K562 (cell line): ENCODE measurements around the gene CERS5. TPM values are rescaled to one million over a fixed set of nuclear protein-coding genes. Genes with fewer than 3 reads are reported as not detected.

Experiments
- ATAC-seq: fragments of 200-7000 bp; cut with Tn5 transposase; 3 replicates; pipeline ENCODE4 v1.9.1; 2020; ENCODE audit warnings: moderate library complexity
- Bru-seq: library from RNA; stranded (reverse); fragments of 400-500 nt; gene quantifications from one replicate; lab custom pipeline; 2021; lab: Mats Ljungman, UMichigan
- BruChase-seq, 2 experiments: library from RNA; stranded (reverse); fragments of 400-500 nt; gene quantifications; one replicate each; lab custom pipeline; 2021; lab: Mats Ljungman, UMichigan
- BruUV-seq: library from RNA; stranded (reverse); fragments of 400-500 nt; replicated peaks from 2 replicates; lab custom pipeline; 2021; lab: Mats Ljungman, UMichigan
- CTCF ChIA-PET: fragments of 300-600 bp; formaldehyde crosslinking; extraction: SDS; loops from one replicate; lab custom pipeline; 2021; ENCODE audit warnings: low intra/inter-chr PET ratio; lab: Yijun Ruan, JAX
- POLR2A ChIA-PET: fragments of 300-600, 350-650 bp; sonication (Branson Sonifier 250); formaldehyde crosslinking; extraction: SDS; loops from one replicate; lab custom pipeline; 2021; ENCODE audit warnings: antibody characterized with exemption, inconsistent platforms; lab: Yijun Ruan, JAX
- DNase-seq, 4 experiments: peaks; one replicate each; pipeline versions ENCODE4 v3.0.0 to v3.0.0-alpha.2; 2011 to 2018; ENCODE audit warnings: low spot score in 3 of 4, mixed read lengths in 3 of 4; ENCODE audit errors: extremely low read depth in 1 of 4
- FAIRE-seq: peaks from 2 replicates; lab custom pipeline; 2011; peaks lifted over from hg19 to GRCh38; lab: Jason Lieb, UNC
- H2AFZ ChIP-seq: 2 replicates; pipeline ENCODE4 v1.6.0; 2011; ENCODE audit warnings: low read depth, low read length, control low read depth, inconsistent platforms
- H3K27ac ChIP-seq: fragments of 200-600 bp; 3 replicates; pipeline ENCODE4 v1.8.0; 2011; ENCODE audit warnings: low read depth, mild to moderate bottlenecking, control low read depth, inconsistent platforms, low read length, moderate library complexity, mixed read lengths; ENCODE audit errors: extremely low read depth
- H3K27me3 ChIP-seq, 2 experiments: fragments of 300-600 bp in 1 of 2; 2 replicates in 1 of 2; 3 replicates in 1 of 2; pipeline versions ENCODE4 v1.6.0 to v1.8.0; 2011; ENCODE audit warnings: inconsistent platforms in 2 of 2, low read length in 2 of 2, mild to moderate bottlenecking in 1 of 2, mixed read lengths in 1 of 2, moderate library complexity in 1 of 2; ENCODE audit not compliant: control insufficient read depth in 2 of 2, insufficient read depth in 2 of 2
- H3K36me3 ChIP-seq: fragments of 300-600 bp; 3 replicates; pipeline ENCODE4 v1.8.0; 2011; ENCODE audit warnings: mild to moderate bottlenecking, low read length, inconsistent platforms; ENCODE audit not compliant: control insufficient read depth, insufficient read depth
- H3K4me1 ChIP-seq, 2 experiments: fragments of 200-600 bp in 1 of 2; replicated peaks in 1 of 2; 2 replicates in 1 of 2; 3 replicates in 1 of 2; pipeline versions ENCODE4 v1.5.1 to v1.8.0; 2011; ENCODE audit warnings: inconsistent platforms in 2 of 2, low read length in 2 of 2, mild to moderate bottlenecking in 1 of 2, mixed read lengths in 1 of 2, moderate library complexity in 1 of 2; ENCODE audit not compliant: control insufficient read depth in 2 of 2, insufficient read depth in 2 of 2
- H3K4me2 ChIP-seq: 2 replicates; pipeline ENCODE4 v1.6.1; 2011; ENCODE audit warnings: low read length, control low read depth, inconsistent platforms, mixed read lengths; ENCODE audit not compliant: insufficient read depth
- H3K4me3 ChIP-seq: fragments of 200-600 bp; sonication (generic), shearing (Covaris generic); 2 replicates; pipeline ENCODE4 v1.5.1; 2016; ENCODE audit warnings: control low read depth, inconsistent platforms
- H3K79me2 ChIP-seq: fragments of 200-600 bp; 3 replicates; pipeline ENCODE4 v1.8.0; 2011; ENCODE audit warnings: low read length, inconsistent platforms; ENCODE audit not compliant: control insufficient read depth, insufficient read depth
- H3K9ac ChIP-seq, 2 experiments: 2 replicates each; pipeline versions ENCODE4 v1.6.0 to v1.6.1; 2011; ENCODE audit warnings: low read depth in 2 of 2, low read length in 2 of 2, control low read depth in 1 of 2, inconsistent platforms in 1 of 2, mild to moderate bottlenecking in 1 of 2, mixed read lengths in 1 of 2; ENCODE audit not compliant: insufficient read depth in 1 of 2
- H3K9me1 ChIP-seq: one replicate; pipeline ENCODE4 v1.6.0; 2011; ENCODE audit warnings: inconsistent platforms, mild to moderate bottlenecking, low read length, moderate library complexity; ENCODE audit not compliant: control insufficient read depth, insufficient read depth
- H3K9me3 ChIP-seq: replicated peaks from 2 replicates; pipeline ENCODE4 v1.5.1; 2011; ENCODE audit warnings: low read depth, low read length, inconsistent platforms; ENCODE audit not compliant: control insufficient read depth, insufficient read depth
- H4K20me1 ChIP-seq: replicated peaks from 2 replicates; pipeline ENCODE4 v1.6.1; 2011; ENCODE audit warnings: low read length, inconsistent platforms, mixed read lengths; ENCODE audit not compliant: control insufficient read depth, insufficient read depth
- JUND ChIP-seq, 2 experiments: IDR thresholded peaks; 2 replicates in 1 of 2; 3 replicates in 1 of 2; pipeline ENCODE4 v1.6.1; 2011; ENCODE audit warnings: borderline replicate concordance in 2 of 2, low read depth in 2 of 2, low read length in 2 of 2, improper control_type of control experiment in 1 of 2, missing biosample characterization in 1 of 2, missing genetic modification characterization in 1 of 2, missing genetic modification reagents in 1 of 2
- UBTF ChIP-seq, 2 experiments: IDR thresholded peaks; 2 replicates each; pipeline ENCODE4 v1.6.1; 2012; ENCODE audit warnings: improper control_type of control experiment in 2 of 2, low read depth in 2 of 2, low read length in 2 of 2, borderline replicate concordance in 1 of 2
- WGBS: fragments of 100-300 bp; shearing (Covaris generic); methylation state at CpG from one replicate; pipeline ENCODE4 v1.1.6; 2016; ENCODE audit warnings: low coverage, mixed read lengths; ENCODE audit not compliant: insufficient coverage; ENCODE audit errors: missing lambda C conversion rate; 5-methylcytosine and 5-hydroxymethylcytosine counted together
- in situ Hi-C: fragments of 300-500 bp; cut with MboI; formaldehyde crosslinking; loops from 4 replicates; pipeline ENCODE4 v1.15.0; 2018; ENCODE audit warnings: inconsistent platforms, mixed read lengths
- intact Hi-C: fragments of 100-400 bp; cut with micrococcal nuclease; formaldehyde crosslinking; loops from 2 replicates; pipeline ENCODE4 v1.14.2; 2022
- long read RNA-seq, 3 experiments: library from polyadenylated mRNA in 2 of 3; library from RNA in 1 of 3; unstranded in 2 of 3; stranded (forward) in 1 of 3; transcript quantifications; one replicate each; pipeline ENCODE4 v2.0.0, GENCODE V29; 2019 to 2022
- polyA minus RNA-seq, 3 experiments: library from RNA; depleted of rRNA, polyadenylated mRNA; stranded (reverse); fragments of >200 nt; gene quantifications; 2 replicates each; pipeline ENCODE4 v1.2.3, GENCODE V29; 2011
- polyA plus RNA-seq, 8 experiments: library from polyadenylated mRNA; depleted of rRNA in 4 of 8; stranded (reverse) in 5 of 8; unstranded in 3 of 8; fragments of >200 nt; fragmentation: Nextera tagmentation in 2 of 8; fragmentation: Illumina TruSeq in 1 of 8; extraction: Ambion mirVana in 2 of 8; extraction: Trizol in 1 of 8; gene quantifications; 2 replicates each; pipeline versions ENCODE4 v1.2.1 to v1.2.3, GENCODE V29; 2011 to 2014; ENCODE audit warnings: inconsistent platforms in 1 of 8, missing spikeins in 1 of 8
- total RNA-seq, 7 experiments: library from RNA; depleted of rRNA in 6 of 7; stranded (reverse); fragments of >200 nt in 6 of 7; fragmentation: Illumina TruSeq in 2 of 7; extraction: Trizol in 2 of 7; gene quantifications; 2 replicates each; pipeline versions ENCODE4 v1.2.1 to v1.2.3, GENCODE V29; 2011 to 2021; ENCODE audit warnings: low replicate concordance in 1 of 7

The CERS5 gene
- total RNA-seq (2011; cell fraction: chromatin; rRNA removed; ENCODE audit: low replicate concordance): 179 and 195 TPM in 2 replicates
- total RNA-seq (2011; cell fraction: nucleolus; rRNA removed): 134 and 135 TPM in 2 replicates
- 198 and 302 TPM in 2 replicates for total RNA-seq (2011; cell fraction: nucleoplasm; rRNA removed)
- total RNA-seq (2014; rRNA removed): 14.4 and 19.3 TPM in 2 replicates
- 17.8 and 21.2 TPM in 2 replicates for total RNA-seq (2014; rRNA removed; fragmentation: Illumina TruSeq; extraction: Trizol)
- total RNA-seq (2015; rRNA removed; fragmentation: Illumina TruSeq; extraction: Trizol): 14.1 and 15.4 TPM in 2 replicates
- 21.0 and 24.3 TPM in 2 replicates for total RNA-seq (2021)
- 41.9 and 47.5 TPM in 2 replicates for polyA plus RNA-seq (2011; rRNA removed)
- 36.7 and 58.5 TPM in 2 replicates for polyA plus RNA-seq (2011; cell fraction: cytosol; rRNA removed)
- polyA plus RNA-seq (2011; cell fraction: nucleus; rRNA removed): 62.9 and 73.2 TPM in 2 replicates
- 16.6 and 23.6 TPM in 2 replicates for polyA plus RNA-seq (2012)
- 21.3 and 23.4 TPM in 2 replicates for polyA plus RNA-seq (2014; fragmentation: Illumina TruSeq; extraction: Trizol)
- polyA plus RNA-seq (2014; fragmentation: Nextera tagmentation; extraction: Ambion mirVana): 1 to 10 TPM; 6.1 to 8.7 TPM
- 25.2 and 32.5 TPM in 2 replicates for polyA plus RNA-seq (2014; rRNA removed)
- 72.4 and 76.9 TPM in 2 replicates for polyA minus RNA-seq (2011; rRNA and poly(A)+ RNA removed)
- 21.6 and 27.5 TPM in 2 replicates for polyA minus RNA-seq (2011; cell fraction: cytosol; rRNA and poly(A)+ RNA removed)
- 25.8 and 33.0 TPM in 2 replicates for polyA minus RNA-seq (2011; cell fraction: nucleus; rRNA and poly(A)+ RNA removed)
- Bru-seq, nascent RNA: percentile 74 among the genes with signal in this experiment
- percentile 79 among the genes with signal in this experiment for BruChase-seq, experiment 1, labeled RNA remaining after a 2-hour chase
- BruChase-seq, experiment 2, labeled RNA remaining after a 6-hour chase: percentile 84 among the genes with signal in this experiment
- long read RNA-seq, experiment 1, transcript CERS5-201 (10 exons, 2,051 nt): major isoform, 46 of 78 reads
- long read RNA-seq, experiment 1, partial matches to known transcripts: 3 of 78 reads
- long read RNA-seq, experiment 1, other reads (novel, unspliced or antisense): 28 of 78 reads
- long read RNA-seq, experiment 2, transcript CERS5-201 (10 exons, 2,051 nt): major isoform, 11 of 26 reads
- long read RNA-seq, experiment 2, partial matches to known transcripts: 7 of 26 reads
- long read RNA-seq, experiment 2, other reads (novel, unspliced or antisense): 7 of 26 reads
- long read RNA-seq, experiment 3, transcript CERS5-201 (10 exons, 2,051 nt): major isoform, 18 of 24 reads
- long read RNA-seq, experiment 3, partial matches to known transcripts: 1 of 24 reads
- long read RNA-seq, experiment 3, other reads (novel, unspliced or antisense): 4 of 24 reads

DNA sequence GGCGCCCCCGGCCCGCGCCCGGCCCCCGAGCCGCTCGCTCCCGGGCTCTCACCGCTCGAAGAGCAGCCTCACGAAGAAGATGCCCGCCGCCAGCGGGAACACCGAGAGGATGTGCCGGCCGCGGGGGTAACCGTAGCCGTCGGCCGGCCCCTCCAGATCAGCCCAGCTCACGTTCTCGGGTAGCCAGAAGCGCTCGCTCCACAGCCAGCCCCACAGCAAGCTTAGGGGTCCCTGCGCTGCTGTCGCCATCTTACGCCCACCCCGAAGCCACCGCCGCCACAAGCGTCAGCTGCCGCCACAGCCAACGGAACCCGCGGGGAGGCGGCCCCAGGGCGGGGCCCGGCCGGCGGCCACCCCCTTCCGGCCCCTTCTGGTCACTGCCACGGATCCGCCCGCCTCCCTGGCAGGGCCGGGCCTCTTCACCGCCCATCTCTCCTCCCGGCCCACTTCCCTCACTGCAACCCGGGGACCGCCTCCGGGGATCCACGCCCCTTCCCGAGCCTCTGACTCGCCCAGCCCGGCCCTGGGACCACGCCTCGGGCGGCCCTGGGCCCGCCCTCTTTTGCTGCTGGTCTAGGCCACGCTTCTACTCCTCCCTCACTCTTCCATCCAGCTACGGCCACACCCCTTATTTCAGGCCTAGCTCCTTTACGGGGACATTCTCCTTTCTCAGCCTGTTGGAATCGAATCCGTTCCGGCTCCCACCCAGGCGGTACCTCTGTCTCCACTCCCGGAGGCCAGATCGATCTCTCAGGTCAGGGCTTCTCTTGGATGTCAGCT, at the start of gene CERS5:
CERS5 (minus strand) TSS at position 321 of the 780 bp plus-strand sequence; CDS start at position 249, 72 bp downstream.
- peak within 1 kb of the TSS; percentile 97 for H3K4me3 ChIP-seq
- peak within 1 kb of the TSS; percentile 84 for H3K27ac ChIP-seq
- H3K9me3 ChIP-seq: no peaks in the 10 kb centered on the region
- H4K20me1 ChIP-seq: no peaks in the 10 kb centered on the region
- in situ Hi-C loops (loop anchor here (5.0 kb wide), 1 partner anchor 200 kb away; no protein-coding TSS in a partner anchor), intact Hi-C loops (no loop called here)
- ChIA-PET POLR2A (interaction anchor here (0.5 to 1.9 kb wide), 20 partner anchors 11 to 187 kb away, joined by 3 to 11 read pairs (median 4); partner anchors contain the start of genes COX14 and SMARCD1), CTCF (interaction anchor here (1.0 kb wide), 1 partner anchor 8 kb away, joined by 4 read pairs; no protein-coding TSS in a partner anchor)
- DNase-seq (peak; percentile 97 to 99 (median 98)), ATAC-seq (peak; percentile 99), FAIRE-seq (peak; percentile 95)
- peaks cover 6% of the 10 kb centered on the region; the same call in 1 of the 3 replicates for H3K36me3 ChIP-seq
- no TSS peak for BruUV-seq
- WGBS: under 1% methylated on average over 57 of the region's 70 CpGs
- peaks cover 3 to 28% of the 10 kb centered on the region in 2 experiments; a peak in 4 of 5 replicates for H3K4me1 ChIP-seq
- peak within 1 kb of the TSS; percentile 82 to 99 for H3K9ac ChIP-seq
- peak within 1 kb of the TSS; percentile 100 for H2AFZ ChIP-seq
- no peaks in the 10 kb centered on the region for H3K9me1 ChIP-seq
- peaks cover 28% of the 10 kb centered on the region for H3K79me2 ChIP-seq
- H3K4me2 ChIP-seq: peak within 1 kb of the TSS; percentile 98
- H3K27me3 ChIP-seq: no peaks in the 10 kb centered on the region
- TF ChIP-seq UBTF (IDR thresholded peaks at IDR 0.05; ENCODE audit: borderline replicate concordance in 1 of 2, low read depth in 2 of 2, low read length in 2 of 2) (0 out of 4 replicates have a peak, but pooled peaks of 1 of the 2 experiments have one; percentile 15), JUND (IDR thresholded peaks at IDR 0.05; ENCODE audit: borderline replicate concordance, low read depth, low read length) (peak; percentile 18; the same call in 1 of the 2 replicates), JUND (tag; IDR thresholded peaks at IDR 0.05; ENCODE audit: borderline replicate concordance, low read depth, low read length) (no peak)
